Neural cell (in vitro differentiated cells): ENCODE results near the gene LRPPRC. TPM values are rescaled to one million over a fixed set of nuclear protein-coding genes. Genes with fewer than 3 reads are reported as not detected.

Source experiments
- H2AFZ ChIP-seq: fragments of 200-600, 300-800 bp; sonication (generic), shearing (Covaris generic); 2 replicates; pipeline ENCODE4 v1.6.0; 2014; ENCODE audit warnings: low read depth, mild to moderate bottlenecking, antibody characterized with exemption, low read length, moderate library complexity
- H3F3A ChIP-seq: fragments of 200-600 bp; shearing (Covaris generic); 2 replicates; pipeline ENCODE4 v1.6.1; 2016; ENCODE audit warnings: mild to moderate bottlenecking, moderate library complexity, mixed read lengths, antibody characterized with exemption, low read length; ENCODE audit not compliant: insufficient read depth, poor library complexity, severe bottlenecking
- H3K27ac ChIP-seq: fragments of 200-600, 300-800 bp; sonication (generic), shearing (Covaris generic); 2 replicates; pipeline ENCODE4 v1.5.1; 2014; ENCODE audit warnings: mild to moderate bottlenecking, low read length, moderate library complexity
- H3K27me3 ChIP-seq: fragments of 300-800, 200-600 bp; sonication (generic), shearing (Covaris generic); 2 replicates; pipeline ENCODE4 v1.6.0; 2014; ENCODE audit warnings: mild to moderate bottlenecking, low read depth, low read length, moderate library complexity; ENCODE audit not compliant: insufficient read depth
- H3K36me3 ChIP-seq: fragments of 300-800, 200-600 bp; sonication (generic), shearing (Covaris generic); 2 replicates; pipeline ENCODE4 v1.5.1; 2014; ENCODE audit warnings: mild to moderate bottlenecking, antibody characterized with exemption, low read length, moderate library complexity; ENCODE audit not compliant: insufficient read depth
- H3K4me2 ChIP-seq: fragments of 300-800, 200-600 bp; sonication (generic), shearing (Covaris generic); 2 replicates; pipeline ENCODE4 v1.6.0; 2014; ENCODE audit warnings: mild to moderate bottlenecking, low read length
- H3K4me3 ChIP-seq: fragments of 300-800, 200-600 bp; sonication (generic), shearing (Covaris generic); 2 replicates; pipeline ENCODE4 v1.5.1; 2014; ENCODE audit warnings: mild to moderate bottlenecking, low read length, moderate library complexity
- H3K79me2 ChIP-seq: fragments of 200-600 bp; shearing (Covaris generic); replicated peaks from 2 replicates; pipeline ENCODE4 v1.6.0; 2014; ENCODE audit warnings: mild to moderate bottlenecking, low read length, moderate library complexity; ENCODE audit not compliant: insufficient read depth
- H3K9ac ChIP-seq: fragments of 300-800, 200-600 bp; sonication (generic), shearing (Covaris generic); 2 replicates; pipeline ENCODE4 v1.6.1; 2016; ENCODE audit warnings: mild to moderate bottlenecking, low read length, mixed read lengths
- H3K9me2 ChIP-seq: fragments of 200-600 bp; shearing (Covaris generic); 2 replicates; pipeline ENCODE4 v1.6.1; 2016; ENCODE audit warnings: mild to moderate bottlenecking, low read length, mixed read lengths; ENCODE audit not compliant: insufficient read depth
- H3K9me3 ChIP-seq: fragments of 200-600, 300-800 bp; sonication (generic), shearing (Covaris generic); 2 replicates; pipeline ENCODE4 v1.6.1; 2016; ENCODE audit warnings: mild to moderate bottlenecking, mixed run types, low read length, moderate library complexity, mixed read lengths
- H4K20me1 ChIP-seq: fragments of 200-600 bp; shearing (Covaris generic); 2 replicates; pipeline ENCODE4 v1.6.1; 2016; ENCODE audit warnings: mild to moderate bottlenecking, mixed run types; ENCODE audit not compliant: insufficient read depth
- CTCF ChIP-seq: fragments of 450-650 bp; IDR thresholded peaks from 2 replicates; pipeline ENCODE4 v1.5.1; 2014; ENCODE audit warnings: antibody characterized with exemption, mild to moderate bottlenecking, moderate library complexity; ENCODE audit not compliant: poor library complexity, severe bottlenecking
- EP300 ChIP-seq: fragments of 450-650 bp; conservative IDR thresholded peaks from 2 replicates; pipeline ENCODE4 v1.6.1; 2014; ENCODE audit warnings: antibody characterized with exemption, mild to moderate bottlenecking, moderate library complexity; ENCODE audit not compliant: poor library complexity, severe bottlenecking
- EZH2 ChIP-seq: fragments of 200-600, 300-800 bp; shearing (Covaris generic), sonication (generic); IDR thresholded peaks from 2 replicates; pipeline ENCODE4 v1.6.1; 2014; ENCODE audit warnings: antibody characterized with exemption, low read length, borderline replicate concordance, mild to moderate bottlenecking; ENCODE audit not compliant: insufficient read depth, poor library complexity, severe bottlenecking
- MXI1 ChIP-seq: fragments of 450-650 bp; conservative IDR thresholded peaks from 2 replicates; pipeline ENCODE4 v1.6.1; 2014; ENCODE audit warnings: antibody characterized with exemption, mild to moderate bottlenecking; ENCODE audit not compliant: poor library complexity, severe bottlenecking
- POLR2AphosphoS5 ChIP-seq: IDR thresholded peaks from 2 replicates; pipeline ENCODE4 v1.6.1; 2012
- RAD21 ChIP-seq: fragments of 450-650 bp; conservative IDR thresholded peaks from 2 replicates; pipeline ENCODE4 v1.6.1; 2014; ENCODE audit warnings: antibody characterized with exemption, mild to moderate bottlenecking, moderate library complexity
- REST ChIP-seq: IDR thresholded peaks from 2 replicates; pipeline ENCODE4 v1.6.1; 2012; ENCODE audit warnings: borderline replicate concordance
- SMC3 ChIP-seq: fragments of 450-650 bp; conservative IDR thresholded peaks from 2 replicates; pipeline ENCODE4 v1.6.1; 2014; ENCODE audit warnings: antibody characterized with exemption, mild to moderate bottlenecking, moderate library complexity; ENCODE audit not compliant: poor library complexity
- TAF1 ChIP-seq: IDR thresholded peaks from 2 replicates; pipeline ENCODE4 v1.6.1; 2012; ENCODE audit warnings: low read depth
- polyA plus RNA-seq: library from polyadenylated mRNA; depleted of rRNA; stranded (reverse); fragments of >200 nt; gene quantifications from 2 replicates; pipeline ENCODE4 v1.2.3, GENCODE V29; 2014

The LRPPRC gene
- polyA plus RNA-seq, 1 donor from 2014 or later: 63.1 TPM

GRCh38 chr2:43884689-43885088, 111.1 kb downstream of the LRPPRC start:
- Histone ChIP-seq H3K4me2 (no peak overlapping the region), H3K9me2 (no peaks in the 10 kb centered on the region), H2AFZ (no peak overlapping the region), H3K9ac (no peak overlapping the region), H3K27ac (no peak overlapping the region), H3K9me3 (peaks cover 4% of the 10 kb centered on the region), H4K20me1 (no peaks in the 10 kb centered on the region), H3F3A (no peaks in the 10 kb centered on the region), H3K4me3 (no peak overlapping the region), H3K36me3 (peaks cover 8% of the 10 kb centered on the region), H3K79me2 (no peaks in the 10 kb centered on the region), H3K27me3 (no peaks in the 10 kb centered on the region)
- TF ChIP-seq TAF1: no peak
- TF ChIP-seq POLR2AphosphoS5: no peak
- no peak for TF ChIP-seq MXI1
- TF ChIP-seq SMC3: no peak
- no peak for TF ChIP-seq EP300
- TF ChIP-seq CTCF: no peak
- no peak for TF ChIP-seq REST
- no peak for TF ChIP-seq RAD21

- Histone ChIP-seq H3K4me3 (no peak overlapping the region), H3K27ac (no peak overlapping the region), H3K9ac (no peak overlapping the region), H3K9me3 (peaks cover 4% of the 10 kb centered on the region), H3K36me3 (no peaks in the 10 kb centered on the region), H3F3A (no peaks in the 10 kb centered on the region), H3K9me2 (no peaks in the 10 kb centered on the region), H4K20me1 (no peaks in the 10 kb centered on the region), H3K27me3 (no peaks in the 10 kb centered on the region), H3K4me2 (no peak overlapping the region), H3K79me2 (no peaks in the 10 kb centered on the region), H2AFZ (no peak overlapping the region)
- no peak for TF ChIP-seq MXI1
- TF ChIP-seq REST: no peak
- no peak for TF ChIP-seq POLR2AphosphoS5
- no peak for TF ChIP-seq CTCF
- TF ChIP-seq SMC3: no peak
- TF ChIP-seq TAF1: no peak
- TF ChIP-seq RAD21: no peak
- TF ChIP-seq EP300: no peak
- TF ChIP-seq EZH2: no peak
Measured at GRCh38 chr2:43882312-43882711, 113.5 kb downstream of the LRPPRC start.
